HG03039 (cell line): ENCODE measurements around the gene DBX1.
"Not testable (repeated sequence)": the region's sequence is repeated elsewhere in the genome, so short reads cannot be mapped to it uniquely, and the experiment has no call there.

ENCODE experiments used
- ATAC-seq: cut with Tn5 transposase; IDR thresholded peaks from one replicate; pipeline ENCODE4 v1.9.1; 2021; ENCODE audit warnings: mild to moderate bottlenecking, moderate library complexity; ENCODE audit not compliant: unreplicated experiment

The DBX1 gene

GRCh38 chr11:20160425-20161229 is at the start of gene DBX1:
DBX1 (minus strand) TSS chr11:20160475; CDS start chr11:20160324, 151 bp downstream.
- ATAC-seq: no peak

- ATAC-seq: no peak
Observed at GRCh38 chr11:20208622-20209111, 48.4 kb upstream of the DBX1 start.

- no peak for ATAC-seq
Observed at GRCh38 chr11:20207781-20208621, 47.7 kb upstream of the DBX1 start.

GRCh38 chr11:20205807-20206206 is 45.5 kb upstream of the DBX1 start:
- no peak for ATAC-seq

GRCh38 chr11:20204681-20205080 is 44.4 kb upstream of the DBX1 start:
- ATAC-seq: no peak

- ATAC-seq: no peak
Observed at GRCh38 chr11:20203831-20204230, 43.6 kb upstream of the DBX1 start.

- no peak for ATAC-seq
Observed at GRCh38 chr11:20201231-20201630, 41.0 kb upstream of the DBX1 start.

GRCh38 chr11:20200331-20200955 is 40.2 kb upstream of the DBX1 start:
- ATAC-seq: not testable (repeated sequence)

- no peak for ATAC-seq
Observed at GRCh38 chr11:20197881-20198280, 37.6 kb upstream of the DBX1 start.

GRCh38 chr11:20194470-20194869 is 34.2 kb upstream of the DBX1 start:
- ATAC-seq: no peak

GRCh38 chr11:20193307-20193706 is 33.0 kb upstream of the DBX1 start:
- no peak for ATAC-seq

- ATAC-seq: no peak
Observed at GRCh38 chr11:20192641-20193040, 32.4 kb upstream of the DBX1 start.

GRCh38 chr11:20192151-20192550 is 31.9 kb upstream of the DBX1 start:
- no peak for ATAC-seq

- no peak for ATAC-seq
Observed at GRCh38 chr11:20178976-20179375, 18.7 kb upstream of the DBX1 start.

- no peak for ATAC-seq
Observed at GRCh38 chr11:20177136-20177535, 16.9 kb upstream of the DBX1 start.

GRCh38 chr11:20172721-20173447 is 12.6 kb upstream of the DBX1 start:
- no peak for ATAC-seq

GRCh38 chr11:20163783-20164481 is 3.7 kb upstream of the DBX1 start:
- ATAC-seq: no peak

GRCh38 chr11:20162824-20163782 is 2.8 kb upstream of the DBX1 start:
- ATAC-seq: no peak
